Ureter (tissue), 1 donor: ENCODE data around the gene PRKCA. TPM values are rescaled to one million over a fixed set of nuclear protein-coding genes. Genes with fewer than 3 reads are reported as not detected.

ENCODE experiments used
- DNase-seq: peaks from one replicate; pipeline ENCODE4 v3.0.0-alpha.2; 2020; ENCODE audit warnings: low spot score
- total RNA-seq: library from RNA; stranded (reverse); gene quantifications from one replicate; pipeline ENCODE4 v1.2.4, GENCODE V29; 2023
- donor health status: DM: yes; HTN: yes; CAD: no.

The PRKCA gene
- total RNA-seq, 1 donor from 2014 or later, result 58.1 TPM

DNA sequence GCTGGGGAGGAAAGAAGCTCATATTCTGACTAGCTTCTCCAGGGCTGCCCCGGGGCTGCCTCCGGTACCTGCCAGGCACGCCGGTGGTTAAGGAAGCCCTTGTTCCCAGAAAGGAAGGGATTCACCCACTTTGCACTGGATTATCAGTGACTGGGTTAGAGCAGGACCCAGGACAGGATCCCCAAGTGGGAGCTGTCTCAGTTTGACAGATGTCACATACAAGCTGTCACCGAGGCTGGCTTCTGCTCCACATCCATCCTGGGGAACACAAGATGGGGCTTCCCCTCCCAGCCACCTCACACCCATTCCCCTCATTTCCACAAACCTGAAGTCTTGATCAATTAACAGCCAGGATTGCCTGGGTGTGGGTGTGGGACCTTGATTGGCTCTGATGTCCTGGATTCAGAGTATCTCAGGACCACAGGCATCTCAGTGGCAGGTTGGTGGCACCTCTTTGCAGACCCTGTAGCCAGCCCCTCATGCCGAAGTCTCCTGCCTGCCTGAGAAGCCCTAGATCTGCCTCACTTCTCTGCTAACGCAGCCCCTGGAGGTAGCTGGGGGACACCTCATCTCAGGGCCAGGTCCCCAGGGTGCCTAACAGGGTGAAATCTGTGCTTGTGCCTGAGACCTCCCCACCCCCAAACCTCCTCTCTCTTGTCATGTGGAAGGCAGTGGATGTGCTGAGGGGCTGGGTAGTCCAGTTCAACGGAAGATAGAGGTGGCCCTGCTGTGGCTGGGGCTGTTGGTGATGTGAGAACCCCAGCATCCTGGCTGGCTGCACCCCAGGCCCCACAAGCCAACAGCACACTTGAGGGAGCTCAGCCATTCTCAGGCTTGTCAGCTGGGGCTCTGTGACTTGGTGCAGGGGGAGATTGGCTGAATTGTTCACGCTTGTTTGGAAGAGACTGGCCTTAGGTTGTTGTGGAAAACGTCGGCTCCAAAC lies 533.9 kb downstream of the PRKCA start:
- DNase-seq, result no peak

GRCh38 chr17:66837226-66837625 lies 534.8 kb downstream of the PRKCA start:
- DNase-seq, result no peak

GRCh38 chr17:66837885-66838665 lies 535.7 kb downstream of the PRKCA start:
- DNase-seq, result no peak

DNA sequence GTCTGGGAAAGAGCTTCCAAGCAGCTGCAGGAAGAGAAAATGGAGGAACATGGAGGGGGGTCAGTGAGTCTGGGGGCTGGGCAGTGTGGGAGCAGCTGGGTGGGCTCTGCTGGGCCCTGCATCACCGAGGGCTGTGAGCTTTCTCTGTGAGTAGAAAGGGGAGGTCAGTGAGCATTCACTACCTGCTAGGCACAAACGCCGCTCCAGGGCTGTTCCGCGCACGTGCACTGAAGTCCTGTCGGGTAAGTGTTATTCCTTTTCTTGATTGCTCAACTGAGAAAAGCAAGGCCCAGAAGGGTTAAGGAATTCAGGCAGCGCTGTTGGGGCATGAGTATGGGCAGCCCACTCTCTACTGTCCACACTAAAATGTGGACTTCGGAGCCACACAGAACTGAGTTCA lies 537.2 kb downstream of the PRKCA start:
- no peak for DNase-seq

DNA sequence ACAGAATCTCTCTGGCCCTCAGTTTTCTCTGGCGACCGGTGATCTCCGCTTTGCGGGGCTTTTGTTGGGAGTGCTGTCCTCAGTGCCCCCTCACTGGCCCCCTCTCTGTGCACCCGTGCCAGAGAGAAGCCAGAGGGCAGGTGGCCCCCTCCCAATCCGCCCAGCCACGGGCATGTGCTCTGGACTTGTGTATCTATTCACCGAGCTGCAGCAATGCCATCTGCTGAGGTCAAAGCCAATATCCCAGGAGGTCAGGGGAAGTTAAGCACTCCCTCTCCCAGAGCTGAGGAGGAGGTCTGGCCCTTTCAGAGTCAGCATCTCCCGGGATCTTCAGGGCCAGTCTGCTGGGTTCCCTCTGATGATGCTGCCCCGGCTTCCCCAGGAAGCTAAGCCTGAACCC lies 537.6 kb downstream of the PRKCA start:
- DNase-seq, result no peak

DNA sequence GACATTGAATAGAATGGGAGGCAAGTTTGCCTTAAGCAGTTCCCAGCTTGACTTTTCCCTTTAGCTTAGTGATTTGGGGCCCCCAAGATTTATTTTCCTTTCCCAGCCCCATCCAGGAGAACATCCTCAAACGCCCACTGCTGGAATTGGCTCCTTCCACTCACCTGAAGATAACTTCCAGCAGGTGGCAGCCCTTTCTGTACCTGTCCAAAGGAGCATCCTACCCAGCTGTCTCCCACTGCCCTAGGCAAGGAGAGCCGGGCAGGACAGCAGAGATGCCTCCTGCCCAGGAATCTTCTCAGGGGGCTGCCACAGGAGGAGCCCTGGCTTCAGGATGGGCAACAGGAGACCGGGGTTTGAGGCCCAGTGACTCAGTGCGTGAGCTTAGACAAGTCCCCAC lies 538.9 kb downstream of the PRKCA start:
- DNase-seq, result no peak

- no peak for DNase-seq
These were observed 539.3 kb downstream of the PRKCA start for GRCh38 chr17:66841744-66842143.

- no peak for DNase-seq
These were observed 540.1 kb downstream of the PRKCA start for GRCh38 chr17:66842505-66842904.

- DNase-seq, result no peak
These were observed 540.5 kb downstream of the PRKCA start for GRCh38 chr17:66842959-66843358.

DNA sequence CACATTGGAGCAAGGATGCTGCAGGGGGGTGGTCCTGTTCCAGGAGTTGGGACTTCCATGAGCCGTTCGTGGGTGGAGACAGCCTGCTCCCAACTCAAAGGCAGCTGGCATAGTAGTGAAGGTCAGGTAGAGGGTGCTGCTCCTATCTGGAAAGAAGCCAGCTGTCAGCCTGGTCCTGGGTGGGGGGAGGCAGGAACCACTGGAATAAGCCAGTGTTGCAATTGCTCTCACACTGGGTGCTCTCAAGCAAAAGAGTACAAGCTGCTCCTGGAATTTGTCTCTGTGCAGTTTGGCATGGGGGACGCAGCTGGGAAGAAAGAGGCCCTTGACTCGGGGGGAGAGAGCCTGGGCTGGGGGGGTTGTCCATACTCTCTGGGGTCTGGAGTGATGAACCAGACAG lies 541.2 kb downstream of the PRKCA start:
- no peak for DNase-seq

- DNase-seq, result no peak
These were observed 545.3 kb downstream of the PRKCA start for GRCh38 chr17:66847704-66848103.

DNA sequence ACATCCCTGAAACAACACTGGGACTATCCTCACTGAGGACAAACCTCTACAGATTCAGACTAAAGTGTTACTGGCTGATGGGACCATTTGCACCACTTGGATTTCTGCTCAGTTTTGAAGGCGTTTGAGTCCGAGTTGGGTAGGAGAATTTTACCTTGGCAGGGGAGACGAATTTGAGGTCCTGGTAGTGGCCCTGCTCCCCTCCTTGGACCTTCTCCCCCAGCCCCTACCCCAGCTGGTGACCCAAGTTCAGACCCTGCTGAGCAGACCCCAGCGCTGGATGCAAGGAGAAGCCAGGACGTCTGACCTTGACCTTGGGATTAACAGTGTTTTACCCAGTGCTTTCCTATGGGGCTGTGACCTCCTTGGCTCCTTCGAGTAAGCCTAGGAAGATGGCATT lies 546.1 kb downstream of the PRKCA start:
- no peak for DNase-seq

DNA sequence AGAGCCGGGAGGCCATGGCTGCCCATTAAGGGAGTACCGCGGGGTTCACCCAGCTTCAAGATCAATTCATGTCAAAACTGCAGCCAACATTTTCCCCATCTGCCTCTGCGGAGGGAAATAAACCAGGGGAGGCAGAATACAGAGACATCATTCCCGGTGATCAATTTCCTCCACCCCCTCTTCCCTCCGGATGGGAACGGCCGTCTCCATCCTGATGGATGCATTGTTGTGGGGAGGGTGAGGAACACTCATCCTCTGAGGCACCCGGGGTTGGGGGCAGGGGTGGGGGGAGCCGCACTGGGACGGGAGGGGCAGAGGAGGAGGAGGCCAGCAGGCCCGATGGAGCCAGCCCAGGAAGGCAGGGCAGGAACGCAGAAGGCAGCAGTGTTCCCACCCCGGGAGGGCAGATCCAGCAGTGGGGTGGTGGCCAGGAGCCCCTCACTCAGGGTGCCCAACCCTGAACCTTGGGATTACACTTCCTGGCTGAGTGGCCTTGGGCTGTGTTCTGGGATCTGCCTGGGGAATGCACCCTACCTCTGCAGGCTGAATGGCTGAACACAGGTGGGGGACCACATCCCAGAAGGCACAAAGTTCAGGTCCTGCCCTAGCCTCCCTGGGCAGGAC lies 546.7 kb downstream of the PRKCA start:
- DNase-seq, result no peak

DNA sequence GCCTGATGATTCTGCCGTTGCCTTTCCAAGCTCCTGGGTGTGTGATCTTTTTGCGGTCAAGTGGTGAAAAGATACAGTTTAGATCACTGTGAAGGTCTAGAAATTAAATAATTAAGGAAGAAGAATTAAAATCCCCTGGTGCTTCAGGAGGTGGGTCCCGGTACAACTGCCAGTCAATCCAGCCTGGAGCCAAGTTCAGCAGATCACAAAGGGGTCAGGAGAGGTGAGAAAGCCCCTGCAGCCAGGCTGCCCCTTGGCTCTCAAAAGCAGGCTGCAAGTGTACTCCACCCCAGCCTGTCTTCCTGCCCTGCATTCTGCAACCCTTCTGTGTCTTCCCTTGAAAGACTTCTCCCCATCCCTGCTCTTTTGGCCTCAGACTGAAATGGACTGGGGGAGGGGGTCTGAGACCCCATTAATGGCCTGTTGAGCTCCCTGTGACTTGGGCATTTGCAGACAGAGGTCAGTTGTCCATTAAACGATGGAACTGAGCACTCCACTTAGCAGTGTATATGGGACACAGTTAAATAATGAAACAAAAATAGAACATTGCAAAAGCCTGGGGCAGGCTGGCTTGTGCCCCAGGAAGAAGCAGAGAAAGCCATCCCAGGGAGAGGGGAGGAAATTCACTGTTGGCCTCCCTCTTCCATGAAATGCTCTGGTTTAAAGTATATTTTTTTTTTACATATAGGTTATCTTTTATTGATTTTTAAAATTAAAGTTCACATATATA lies 547.6 kb downstream of the PRKCA start:
- DNase-seq, result no peak

- DNase-seq, result no peak
These were observed 548.3 kb downstream of the PRKCA start for GRCh38 chr17:66850692-66851091.

DNA sequence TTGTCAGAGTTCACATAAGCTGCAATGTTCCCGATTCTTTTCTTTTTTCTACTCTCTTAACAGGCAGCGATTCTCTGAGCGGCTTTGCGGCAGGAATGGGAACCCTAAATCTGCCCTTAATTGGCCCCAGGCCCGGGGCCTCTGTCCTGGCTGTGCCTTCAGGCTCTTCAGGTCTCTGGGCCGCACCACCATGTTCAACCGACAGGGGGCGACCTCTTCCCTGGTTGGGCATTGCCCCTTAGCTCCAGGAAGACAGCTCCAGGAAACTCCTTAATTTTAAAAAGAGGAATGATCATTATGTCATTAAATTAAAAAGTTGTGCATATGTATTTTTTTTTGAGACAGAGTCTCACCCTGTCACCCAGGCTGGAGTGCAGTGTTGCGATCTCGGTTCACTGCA lies 552.8 kb downstream of the PRKCA start:
- no peak for DNase-seq

- DNase-seq, result no peak
These were observed 556.0 kb downstream of the PRKCA start for GRCh38 chr17:66858226-66859083.

GRCh38 chr17:66859353-66859752 lies 556.9 kb downstream of the PRKCA start:
- DNase-seq, result no peak

DNA sequence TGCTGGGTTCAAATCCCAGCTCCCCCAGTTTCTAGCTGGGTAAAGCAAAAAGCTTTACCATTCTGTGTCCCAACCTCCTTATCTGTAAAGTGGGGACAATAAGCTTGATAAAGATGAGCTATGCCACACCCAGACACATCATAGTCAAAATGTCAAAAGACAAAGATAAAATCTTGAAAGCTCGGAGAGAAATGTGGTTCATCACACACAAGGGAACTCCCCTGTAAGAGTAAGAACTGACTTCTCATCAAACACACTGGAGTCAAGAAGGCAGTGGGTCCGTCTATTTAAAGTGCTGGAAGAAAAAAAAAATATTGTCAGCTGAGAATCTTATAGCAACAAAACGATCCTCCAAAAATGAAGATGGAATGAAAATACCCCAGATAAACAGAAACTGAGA lies 557.8 kb downstream of the PRKCA start:
- DNase-seq, result no peak
